ENCODE results near the gene CASZ1.

DNA sequence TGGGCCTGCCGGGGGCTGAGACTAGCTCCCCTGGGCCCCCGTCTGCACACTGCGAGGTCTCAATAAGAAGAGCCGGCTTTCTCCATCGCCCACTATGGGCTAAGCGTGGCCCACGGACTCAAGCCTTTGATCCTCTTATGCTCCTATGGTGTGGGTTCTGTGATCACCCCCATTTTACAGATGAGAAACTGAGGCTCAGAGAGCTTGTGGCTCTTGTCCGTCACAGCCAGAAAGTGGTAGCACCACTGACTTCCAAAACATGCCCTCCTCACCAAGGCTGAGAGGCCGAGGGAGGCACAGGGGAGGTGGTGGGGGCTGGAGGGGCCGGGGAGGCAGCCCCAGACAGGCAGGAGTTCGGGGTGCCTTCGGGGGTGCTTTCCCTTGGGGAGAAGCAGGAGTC is 39.0 kb upstream of the CASZ1 start:
- TF ChIP-seq CTCF (conservative IDR thresholded peaks at IDR 0.05; ENCODE audit: low read depth in 2 of 2) (no peak), STAT1 (IDR thresholded peaks at IDR 0.05; ENCODE audit: unreplicated experiment) (no peak)
